HG03575 (cell line): ENCODE measurements around the gene FAM124B.
"Not testable (repeated sequence)": the region's sequence is repeated elsewhere in the genome, so short reads cannot be mapped to it uniquely, and the experiment has no call there.

Source experiments
- ATAC-seq: cut with Tn5 transposase; IDR thresholded peaks from one replicate; pipeline ENCODE4 v1.9.1; 2021; ENCODE audit not compliant: unreplicated experiment, insufficient number of reproducible peaks, low FRiP score; ENCODE audit errors: extremely low read depth

The FAM124B gene

GRCh38 chr2:224417361-224417729 is 15.4 kb upstream of the FAM124B start:
- ATAC-seq: no peak

- no peak for ATAC-seq
Measured at GRCh38 chr2:224416656-224417360, 14.9 kb upstream of the FAM124B start.

DNA sequence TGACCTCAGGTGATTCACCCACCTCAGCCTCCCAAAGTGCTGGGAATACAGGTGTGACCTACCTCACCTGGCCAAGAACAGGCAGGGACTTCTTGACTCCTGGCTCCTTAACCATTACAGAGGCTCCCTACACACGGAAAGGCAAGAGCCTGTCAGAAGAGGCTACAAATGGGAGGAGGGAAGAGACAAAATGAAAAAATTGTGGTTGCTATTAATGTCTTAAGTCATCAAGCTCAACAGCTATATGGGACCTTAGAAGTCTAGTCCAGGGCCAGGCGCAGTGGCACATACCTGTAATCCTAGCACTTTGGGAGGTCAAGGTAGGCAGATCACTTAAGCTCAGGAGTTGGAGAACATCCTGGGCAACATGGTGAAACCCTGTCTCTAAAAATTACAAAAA is 11.5 kb upstream of the FAM124B start:
- ATAC-seq: no peak

DNA sequence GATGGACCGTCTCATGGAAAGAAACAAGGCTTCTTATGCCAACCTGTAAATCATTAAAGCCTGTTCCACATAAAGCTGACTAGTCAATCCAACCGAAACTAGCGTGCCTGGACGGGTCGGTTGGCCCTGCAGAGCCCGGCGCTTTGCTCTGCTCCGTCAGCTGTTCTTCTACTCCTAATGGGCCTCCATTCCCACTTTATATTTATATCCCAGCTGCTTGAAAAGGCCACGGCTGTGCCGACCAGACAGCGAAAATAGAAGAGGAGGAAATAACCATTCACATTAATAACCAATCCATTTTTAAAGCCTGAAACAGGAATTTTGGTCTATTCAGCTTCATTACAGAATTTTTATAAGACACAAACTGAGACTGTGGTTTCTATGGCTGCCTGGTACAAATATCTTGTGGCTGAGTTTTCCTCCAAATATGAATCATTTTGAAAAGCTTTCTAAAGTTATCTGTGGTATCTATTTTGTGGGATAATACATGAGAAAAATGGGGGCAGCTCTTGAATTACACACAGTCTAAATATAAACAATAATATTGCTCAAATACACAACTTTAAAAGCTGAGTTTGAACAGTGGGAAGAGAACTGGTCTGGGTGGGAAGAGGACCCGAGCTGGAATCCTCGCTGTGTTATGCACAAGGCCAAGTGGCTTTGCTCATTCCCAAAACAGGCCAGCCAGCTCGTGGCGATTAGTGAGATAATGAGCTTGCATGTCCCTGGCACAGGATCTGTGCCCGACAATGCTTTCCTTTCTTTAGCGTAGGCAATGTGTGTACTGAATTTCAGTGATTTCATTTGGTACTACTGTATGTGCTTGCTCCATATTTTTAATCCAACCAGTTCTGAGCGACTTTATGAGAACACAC is 10.5 kb upstream of the FAM124B start:
- no peak for ATAC-seq

DNA sequence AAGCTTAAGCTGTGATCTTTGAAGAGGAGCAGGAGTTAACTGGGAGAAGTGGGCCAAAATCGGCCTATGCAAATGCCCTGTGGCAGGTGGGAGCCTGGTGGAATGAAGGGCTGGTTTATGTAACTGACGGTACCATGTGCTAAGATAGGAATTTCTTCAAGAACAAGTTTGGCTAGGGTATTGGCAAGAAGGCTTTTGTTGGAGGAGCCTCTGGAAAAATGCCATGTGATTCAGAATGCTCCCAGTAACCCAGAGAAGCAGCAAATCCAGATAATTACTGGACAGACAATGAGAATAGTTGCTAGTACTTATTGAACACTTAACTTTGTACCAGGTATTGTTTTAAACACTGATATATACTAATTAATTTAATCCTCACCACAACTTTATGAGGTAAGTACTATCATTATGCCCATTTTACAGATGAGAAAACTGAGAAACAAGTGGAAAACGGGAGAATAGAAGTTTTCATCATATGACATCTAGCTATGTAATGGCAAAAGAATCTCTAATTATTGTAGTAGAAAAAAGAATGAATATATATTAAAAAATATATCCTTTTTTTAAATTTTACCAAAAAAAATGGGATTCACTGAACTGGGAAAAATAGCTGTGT is 9.1 kb upstream of the FAM124B start:
- ATAC-seq: no peak

DNA sequence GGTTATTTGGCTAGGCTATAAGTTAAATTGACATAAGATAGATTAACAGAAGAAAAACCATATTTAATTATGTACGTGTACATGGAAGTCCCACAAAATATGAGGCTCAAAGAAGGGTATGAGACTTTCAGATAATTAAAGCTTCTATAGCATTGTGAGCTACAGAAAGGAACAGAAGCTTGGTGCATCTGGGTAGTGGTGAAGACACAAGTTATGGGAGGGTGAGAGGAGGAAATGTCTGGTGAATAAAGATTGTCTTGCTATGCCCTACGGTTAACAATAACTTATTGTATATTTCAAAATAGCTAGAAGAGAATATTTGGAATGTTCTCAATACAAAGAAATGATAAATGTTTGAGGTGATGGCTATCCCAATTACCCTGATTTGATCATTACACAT is 6.8 kb upstream of the FAM124B start:
- ATAC-seq: no peak

- ATAC-seq: no peak
Measured at GRCh38 chr2:224407241-224407701, 5.4 kb upstream of the FAM124B start.

- ATAC-seq: no peak
Measured at GRCh38 chr2:224405841-224406370, 4.0 kb upstream of the FAM124B start.

DNA sequence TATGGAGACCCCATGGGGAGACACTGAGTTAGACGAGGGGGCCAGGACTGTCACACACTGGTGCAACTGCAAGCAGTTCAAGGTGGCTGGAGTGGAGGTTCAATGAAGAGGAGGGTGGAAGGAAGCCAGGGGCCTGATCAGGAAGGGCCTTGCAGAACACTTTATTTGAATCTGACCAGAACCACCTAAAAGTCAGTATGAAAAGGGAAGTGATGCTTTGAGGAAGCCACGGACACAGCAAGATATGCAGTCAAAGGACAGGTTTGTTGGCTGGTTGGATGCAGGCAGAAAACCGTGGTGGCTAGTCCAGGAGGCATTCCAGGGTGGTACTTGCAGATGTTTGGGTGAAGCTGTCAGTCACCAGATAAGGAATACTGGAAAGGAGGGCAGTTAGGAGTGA is 3.5 kb upstream of the FAM124B start:
- no peak for ATAC-seq

DNA sequence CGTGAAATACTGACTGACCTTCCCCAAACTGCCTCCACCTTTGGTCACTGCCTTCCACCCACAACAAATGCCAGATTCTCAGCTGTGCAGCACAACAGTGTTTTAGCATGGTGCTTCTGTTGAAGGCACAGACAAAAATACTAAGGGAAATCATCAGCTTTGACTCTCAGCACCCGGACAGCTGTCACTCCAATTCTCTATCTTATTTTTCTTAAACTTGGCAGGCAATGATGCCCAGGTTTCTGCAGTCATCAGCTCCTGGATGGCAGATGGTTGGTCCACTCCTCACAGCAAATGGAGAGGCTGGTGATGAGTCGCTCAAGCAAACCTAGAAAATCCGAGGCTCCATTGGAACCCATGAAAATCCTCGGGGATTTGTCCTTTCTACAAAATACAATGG is 2.9 kb upstream of the FAM124B start:
- no peak for ATAC-seq

GRCh38 chr2:224403657-224404056 is 1.8 kb upstream of the FAM124B start:
- no peak for ATAC-seq

DNA sequence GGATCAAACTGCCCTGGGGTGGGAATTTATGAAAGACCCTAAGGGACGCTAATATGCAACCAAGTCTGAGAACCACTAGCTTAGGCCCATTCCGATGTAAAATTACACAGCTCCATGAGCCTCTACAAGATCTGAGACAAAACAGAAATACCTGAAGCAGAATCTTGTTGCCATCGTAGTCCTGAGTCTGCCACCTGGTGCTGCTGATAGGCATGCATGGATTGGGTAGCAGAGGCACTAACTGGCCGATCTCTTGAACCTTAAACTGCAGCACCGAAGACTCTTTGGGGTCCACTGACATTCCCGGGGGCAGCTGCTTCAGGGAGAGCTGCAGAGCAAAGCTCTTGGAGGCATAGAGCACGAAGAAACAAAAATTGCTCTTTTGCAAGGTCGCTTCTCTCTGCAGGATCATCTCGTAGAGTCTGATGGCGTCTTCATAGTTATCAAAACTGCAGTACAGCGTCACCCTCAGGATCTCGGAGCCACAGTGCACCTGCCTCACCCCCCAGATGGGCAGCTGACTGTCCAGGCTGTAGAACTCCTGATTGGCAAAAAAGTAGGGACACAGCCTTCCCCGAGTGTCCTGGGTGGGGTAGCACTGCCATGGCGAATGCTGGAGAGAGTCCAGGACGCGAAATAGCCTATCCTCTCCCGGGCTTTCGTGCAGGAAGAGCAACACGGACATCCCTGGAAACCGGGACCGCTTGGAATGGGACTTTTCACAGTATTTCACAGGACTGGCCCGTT is 848 bp downstream of the FAM124B start:
- no peak for ATAC-seq

- ATAC-seq: no peak
Measured at GRCh38 chr2:224400174-224400810, 1.6 kb downstream of the FAM124B start.

GRCh38 chr2:224398289-224398688 is 3.6 kb downstream of the FAM124B start:
- no peak for ATAC-seq

DNA sequence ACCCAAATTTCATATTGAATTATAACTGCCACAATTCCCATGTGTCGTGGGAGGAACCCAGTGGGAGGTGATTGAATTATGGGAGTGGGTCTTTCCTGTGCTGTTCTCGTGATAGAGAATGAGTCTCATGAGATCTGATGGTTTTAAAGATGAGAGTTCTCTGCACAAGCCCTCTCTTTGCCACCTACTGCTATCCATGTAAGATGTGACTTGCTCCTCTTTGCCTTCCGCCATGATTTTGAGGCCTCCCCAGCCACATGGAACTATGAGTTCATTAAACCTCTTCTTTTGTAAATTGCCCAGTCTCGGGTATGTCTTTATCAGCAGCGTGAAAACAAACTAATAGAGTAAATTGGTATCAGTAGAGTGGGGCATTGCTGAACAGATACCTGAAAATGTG is 4.8 kb downstream of the FAM124B start:
- not testable (repeated sequence) for ATAC-seq

- ATAC-seq: no peak
Measured at GRCh38 chr2:224395620-224396390, 6.1 kb downstream of the FAM124B start.

GRCh38 chr2:224393157-224393872 is 8.6 kb downstream of the FAM124B start:
- ATAC-seq: no peak
